Stimulated activated naive B cell treated with anti-CD40 and anti-IgM and Interleukin-4, amounts not matched to agents 10 μg/mL and 1 μg/mL and 100 μg/mL, for 72 hours (primary cell): Measurements from ENCODE around the gene CYB5RL.

Experiments
- ATAC-seq, 2 donors: fragments of 150-1000 bp; cut with Tn5 transposase; replicated peaks; 2 replicates each; pipeline ENCODE4 v1.10.0; 2021; ENCODE audit warnings: moderate library complexity in 1 of 2
- DNase-seq: peaks from one replicate; pipeline ENCODE4 v3.0.0; 2021
- H3K27ac Mint-ChIP-seq: one replicate; pipeline ENCODE4 v1.8.0; 2022; ENCODE audit warnings: mild to moderate bottlenecking, mixed read lengths
- H3K27me3 Mint-ChIP-seq, 2 donors: one replicate each; pipeline ENCODE4 v1.8.0; 2022; ENCODE audit warnings: mixed read lengths in 2 of 2
- H3K36me3 Mint-ChIP-seq, 2 donors: one replicate each; pipeline ENCODE4 v1.8.0; 2022; ENCODE audit warnings: mixed read lengths in 2 of 2, mild to moderate bottlenecking in 1 of 2
- H3K4me1 Mint-ChIP-seq, 2 donors: one replicate each; pipeline ENCODE4 v1.8.0; 2022; ENCODE audit warnings: mixed read lengths in 2 of 2, mild to moderate bottlenecking in 1 of 2
- H3K4me3 Mint-ChIP-seq, 2 donors: one replicate each; pipeline ENCODE4 v1.8.0; 2022; ENCODE audit warnings: mild to moderate bottlenecking in 2 of 2, mixed read lengths in 2 of 2, moderate library complexity in 1 of 2
- H3K9me3 Mint-ChIP-seq, 2 donors: one replicate each; pipeline ENCODE4 v1.8.0; 2022; ENCODE audit warnings: mixed read lengths in 2 of 2, mild to moderate bottlenecking in 1 of 2

CYB5RL gene, protein sequence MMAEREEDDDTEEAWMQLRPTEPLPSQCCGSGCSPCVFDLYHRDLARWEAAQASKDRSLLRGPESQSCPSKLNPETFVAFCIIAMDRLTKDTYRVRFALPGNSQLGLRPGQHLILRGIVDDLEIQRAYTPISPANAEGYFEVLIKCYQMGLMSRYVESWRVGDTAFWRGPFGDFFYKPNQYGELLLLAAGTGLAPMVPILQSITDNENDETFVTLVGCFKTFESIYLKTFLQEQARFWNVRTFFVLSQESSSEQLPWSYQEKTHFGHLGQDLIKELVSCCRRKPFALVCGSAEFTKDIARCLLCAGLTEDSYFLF

DNA sequence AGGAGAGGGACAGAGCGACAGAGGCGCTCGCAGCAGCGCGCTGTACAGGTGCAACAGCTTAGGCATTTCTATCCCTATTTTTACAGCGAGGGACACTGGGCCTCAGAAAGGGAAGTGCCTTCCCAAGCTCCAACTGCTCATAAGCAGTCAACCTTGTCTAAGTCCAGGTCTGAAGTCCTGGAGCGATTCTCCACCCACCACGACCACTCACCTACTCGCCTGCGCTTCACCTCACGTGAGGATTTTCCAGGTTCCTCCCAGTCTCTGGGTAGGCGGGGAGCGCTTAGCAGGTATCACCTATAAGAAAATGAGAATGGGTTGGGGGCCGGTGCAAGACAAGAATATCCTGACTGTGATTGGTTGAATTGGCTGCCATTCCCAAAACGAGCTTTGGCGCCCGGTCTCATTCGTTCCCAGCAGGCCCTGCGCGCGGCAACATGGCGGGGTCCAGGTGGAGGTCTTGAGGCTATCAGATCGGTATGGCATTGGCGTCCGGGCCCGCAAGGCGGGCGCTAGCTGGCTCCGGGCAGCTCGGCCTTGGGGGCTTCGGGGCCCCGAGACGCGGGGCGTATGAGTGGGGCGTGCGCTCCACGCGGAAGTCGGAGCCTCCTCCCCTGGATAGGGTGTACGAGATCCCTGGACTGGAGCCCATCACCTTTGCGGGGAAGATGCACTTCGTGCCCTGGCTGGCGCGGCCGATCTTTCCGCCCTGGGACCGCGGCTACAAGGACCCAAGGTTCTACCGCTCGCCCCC lies at the start of gene CYB5RL, which contains the start of gene MRPL37:
Gene CYB5RL, minus strand, starts transcription at position 266 of the 754 bp plus-strand sequence. CDS start 4,414 bp downstream, outside the sequence.
Gene MRPL37, plus strand, starts transcription at position 403 of the 754 bp plus-strand sequence. Its CDS starts 77 bp downstream, at position 480.
- Mint-ChIP-seq H3K36me3 (peaks cover 9 to 18% of the 10 kb centered on the region in 2 donors), H3K27me3 (no peaks in the 10 kb centered on the region), H3K27ac (peak within 1 kb of the TSS; percentile 87), H3K4me1 (peaks cover 20 to 40% of the 10 kb centered on the region in 2 donors), H3K4me3 (peak within 1 kb of the TSS; percentile 95 to 97), H3K9me3 (no peaks in the 10 kb centered on the region)
- ATAC-seq (peak; percentile 98), DNase-seq (peak; percentile 91)

DNA sequence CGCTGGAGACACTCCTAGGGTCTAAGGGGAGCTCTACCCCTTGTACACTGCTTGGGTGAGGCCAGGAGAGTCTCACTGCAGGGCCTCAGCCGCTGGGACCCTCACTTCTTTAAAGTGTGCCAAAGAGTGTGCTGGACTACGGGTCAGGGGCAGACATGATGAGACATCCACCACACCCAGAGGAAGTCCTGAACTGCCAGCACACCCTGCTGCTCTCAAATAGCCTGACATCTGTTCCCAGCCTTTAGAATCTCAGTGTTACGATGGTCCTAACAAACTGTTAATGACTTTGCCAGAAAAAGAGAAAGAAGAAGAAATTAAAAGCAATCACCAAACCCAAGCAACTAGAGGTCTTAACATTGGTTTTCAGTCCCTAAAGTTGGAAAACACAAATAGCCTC lies 49.1 kb upstream of the CYB5RL start:
- no peak for DNase-seq
- Mint-ChIP-seq H3K4me3 (no peak overlapping the region), H3K36me3 (peaks cover 0 to 3% of the 10 kb centered on the region in 2 donors), H3K27me3 (no peaks in the 10 kb centered on the region), H3K9me3 (no peaks in the 10 kb centered on the region), H3K4me1 (no peaks in the 10 kb centered on the region), H3K27ac (no peak overlapping the region)
- no peak for ATAC-seq

DNA sequence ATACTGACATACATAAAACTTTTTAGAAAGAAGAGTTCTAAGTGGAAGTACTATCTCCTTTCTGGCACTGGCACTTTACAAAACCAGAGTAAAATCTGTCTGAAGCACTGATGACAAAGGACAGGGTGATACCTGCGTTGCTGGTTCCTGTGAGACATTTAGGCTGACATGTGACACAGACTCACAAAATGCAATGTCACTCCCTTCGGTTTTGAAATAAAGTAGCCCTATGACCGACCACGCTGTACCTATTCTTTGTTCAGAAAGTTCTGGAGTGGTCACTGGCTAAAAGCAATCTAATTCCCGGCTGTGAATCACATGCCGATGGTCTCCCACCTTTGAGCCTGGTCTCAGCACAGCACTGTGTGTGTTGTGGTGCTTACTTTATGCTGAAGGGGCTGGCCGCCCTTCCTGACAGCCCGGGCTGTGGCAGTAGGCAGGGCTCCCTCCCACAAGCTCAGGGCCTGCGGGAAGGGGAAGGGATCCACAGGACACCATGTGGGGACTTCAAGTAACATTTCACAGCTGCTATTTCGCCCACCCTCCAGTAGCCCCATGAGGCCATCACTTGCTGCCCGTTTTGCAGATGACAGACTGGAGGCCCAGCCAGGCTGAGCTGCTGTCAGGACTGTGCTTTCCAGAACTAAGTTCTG lies 48.2 kb upstream of the CYB5RL start:
- Mint-ChIP-seq H3K4me3 (no peak overlapping the region), H3K27ac (no peak overlapping the region), H3K9me3 (no peaks in the 10 kb centered on the region), H3K36me3 (peaks cover 1 to 5% of the 10 kb centered on the region in 2 donors), H3K27me3 (no peaks in the 10 kb centered on the region), H3K4me1 (no peaks in the 10 kb centered on the region)
- no peak for DNase-seq
- ATAC-seq = no peak

DNA sequence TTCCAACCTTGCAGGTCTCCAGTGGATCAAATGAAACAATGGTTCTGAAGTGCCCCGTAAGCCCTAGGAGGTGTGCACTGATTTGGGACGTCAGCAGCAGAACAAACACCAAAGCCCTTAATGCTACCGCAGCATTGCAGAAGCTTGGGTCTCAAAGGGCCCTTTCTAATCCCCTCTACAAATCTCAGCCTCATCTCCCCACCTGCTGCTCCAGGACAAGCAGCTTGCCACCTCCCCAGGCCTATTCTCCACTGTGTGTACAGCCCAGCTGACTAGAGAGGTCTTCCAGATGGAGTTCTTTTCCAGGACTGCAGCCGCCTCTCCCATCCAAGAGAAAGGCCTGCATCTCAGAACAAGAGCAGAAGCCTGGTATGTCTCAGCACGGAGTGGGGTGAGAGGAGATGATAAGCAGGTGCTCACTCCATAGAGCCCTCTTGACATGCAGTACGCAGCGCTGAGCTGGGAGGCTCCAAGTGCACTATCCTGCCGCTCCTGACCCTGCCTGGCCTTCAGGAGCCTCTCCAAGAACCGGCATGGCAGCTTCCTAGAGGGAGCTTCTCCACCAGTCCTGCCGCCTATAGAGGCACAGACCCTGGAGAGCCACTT lies 46.4 kb upstream of the CYB5RL start:
- ATAC-seq = no peak
- Mint-ChIP-seq H3K9me3 (no peaks in the 10 kb centered on the region), H3K4me1 (no peaks in the 10 kb centered on the region), H3K4me3 (no peak overlapping the region), H3K36me3 (peaks cover 3 to 6% of the 10 kb centered on the region in 2 donors), H3K27ac (no peak overlapping the region), H3K27me3 (no peaks in the 10 kb centered on the region)
- DNase-seq = no peak

DNA sequence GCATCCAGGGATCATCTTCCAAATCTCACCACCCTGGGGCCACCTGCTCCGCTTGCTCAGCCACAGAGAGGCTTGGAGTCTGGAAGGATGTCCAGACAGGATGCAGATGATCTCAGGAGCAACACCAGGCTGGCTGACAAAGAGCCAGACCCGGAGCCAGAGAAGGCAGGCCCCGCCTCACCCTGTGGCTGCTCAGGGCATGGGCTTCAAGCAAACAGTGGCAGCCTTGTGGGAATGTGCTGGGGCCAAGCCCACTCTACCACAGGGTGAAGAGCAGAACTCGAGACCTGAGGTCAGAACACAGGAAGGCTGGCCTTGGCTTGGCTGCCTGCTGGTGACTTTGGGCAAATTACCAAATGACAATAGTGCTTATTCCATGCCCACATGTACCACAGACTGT lies 45.7 kb upstream of the CYB5RL start:
- H3K4me3 Mint-ChIP-seq = no peak overlapping the region
- no peak for DNase-seq
- no peaks in the 10 kb centered on the region for H3K4me1 Mint-ChIP-seq
- H3K36me3 Mint-ChIP-seq = peaks cover 3 to 6% of the 10 kb centered on the region in 2 donors
- no peak overlapping the region for H3K27ac Mint-ChIP-seq
- no peak for ATAC-seq
- H3K27me3 Mint-ChIP-seq = no peaks in the 10 kb centered on the region
- no peaks in the 10 kb centered on the region for H3K9me3 Mint-ChIP-seq

DNA sequence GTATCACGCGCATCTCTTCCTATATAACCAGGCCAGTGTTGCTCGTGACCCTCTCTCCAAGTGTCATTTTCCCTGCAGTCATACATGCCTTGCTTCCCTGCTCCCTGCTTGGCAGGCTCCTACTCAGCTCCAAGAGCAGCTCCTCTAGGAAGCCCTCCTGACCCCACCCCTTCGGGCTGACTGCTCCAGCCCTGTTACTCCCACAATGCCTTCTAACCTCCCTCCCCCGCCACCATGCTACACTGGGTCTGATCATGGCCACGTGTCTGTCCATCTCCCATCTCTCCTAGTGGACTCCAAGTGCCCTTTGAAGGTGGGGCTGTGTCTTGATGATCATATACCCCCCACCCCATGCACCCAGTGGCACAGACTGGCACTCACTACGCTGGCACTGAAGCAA lies 44.8 kb upstream of the CYB5RL start:
- ATAC-seq = no peak
- no peaks in the 10 kb centered on the region for H3K27me3 Mint-ChIP-seq
- no peak overlapping the region for H3K27ac Mint-ChIP-seq
- H3K4me3 Mint-ChIP-seq = no peak overlapping the region
- no peak for DNase-seq
- H3K9me3 Mint-ChIP-seq = no peaks in the 10 kb centered on the region
- H3K4me1 Mint-ChIP-seq = no peaks in the 10 kb centered on the region
- peaks cover 3% of the 10 kb centered on the region in 2 donors for H3K36me3 Mint-ChIP-seq

DNA sequence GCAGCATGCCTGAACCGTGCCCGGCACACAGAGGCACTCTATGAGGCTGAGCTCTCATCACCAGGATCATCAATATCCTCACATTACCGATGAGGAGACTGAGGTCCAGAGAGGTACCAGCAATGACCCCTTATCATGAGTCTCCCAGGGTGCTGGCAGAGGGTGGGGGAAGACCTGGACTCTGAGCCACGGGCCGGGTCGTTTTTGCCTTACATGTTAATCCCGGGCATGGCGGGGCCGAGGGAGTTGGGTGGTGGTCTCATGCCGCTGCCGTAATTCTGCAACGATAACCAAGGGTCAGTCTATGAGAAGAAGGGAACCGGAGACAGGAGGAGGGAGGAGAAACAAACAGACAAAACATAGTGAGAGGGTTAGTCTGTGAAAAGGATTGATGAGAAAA lies 43.2 kb upstream of the CYB5RL start:
- Mint-ChIP-seq H3K4me3 (no peak overlapping the region), H3K27me3 (no peaks in the 10 kb centered on the region), H3K4me1 (no peaks in the 10 kb centered on the region), H3K9me3 (no peaks in the 10 kb centered on the region), H3K27ac (no peak overlapping the region), H3K36me3 (peaks cover 3 to 8% of the 10 kb centered on the region in 2 donors)
- DNase-seq (no peak), ATAC-seq (no peak)

DNA sequence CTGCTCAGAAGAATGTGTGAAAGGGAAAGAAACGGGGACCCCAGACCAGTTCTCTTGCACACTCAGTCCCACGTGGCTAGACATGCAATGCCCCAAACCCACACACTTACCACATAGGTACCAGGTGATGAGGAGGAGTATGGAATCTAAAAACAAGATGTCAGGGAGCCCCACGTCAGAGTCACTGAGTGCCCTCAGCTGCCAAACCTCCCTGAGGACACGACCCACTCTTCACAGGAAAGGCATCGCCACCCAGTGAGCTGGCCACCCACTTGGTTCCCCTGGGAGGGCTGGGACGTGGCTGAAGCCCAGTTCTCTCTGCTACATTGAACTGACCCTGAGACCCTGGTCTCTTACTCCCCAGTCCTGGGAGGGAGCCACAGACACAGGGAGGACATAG lies 41.5 kb upstream of the CYB5RL start:
- H3K27ac Mint-ChIP-seq = peak overlapping the region; percentile 56
- H3K9me3 Mint-ChIP-seq = no peaks in the 10 kb centered on the region
- H3K36me3 Mint-ChIP-seq = peaks cover 3 to 20% of the 10 kb centered on the region in 2 donors
- ATAC-seq = no peak
- H3K4me3 Mint-ChIP-seq = no peak overlapping the region
- H3K4me1 Mint-ChIP-seq = no peaks in the 10 kb centered on the region
- no peaks in the 10 kb centered on the region for H3K27me3 Mint-ChIP-seq
- DNase-seq = no peak

DNA sequence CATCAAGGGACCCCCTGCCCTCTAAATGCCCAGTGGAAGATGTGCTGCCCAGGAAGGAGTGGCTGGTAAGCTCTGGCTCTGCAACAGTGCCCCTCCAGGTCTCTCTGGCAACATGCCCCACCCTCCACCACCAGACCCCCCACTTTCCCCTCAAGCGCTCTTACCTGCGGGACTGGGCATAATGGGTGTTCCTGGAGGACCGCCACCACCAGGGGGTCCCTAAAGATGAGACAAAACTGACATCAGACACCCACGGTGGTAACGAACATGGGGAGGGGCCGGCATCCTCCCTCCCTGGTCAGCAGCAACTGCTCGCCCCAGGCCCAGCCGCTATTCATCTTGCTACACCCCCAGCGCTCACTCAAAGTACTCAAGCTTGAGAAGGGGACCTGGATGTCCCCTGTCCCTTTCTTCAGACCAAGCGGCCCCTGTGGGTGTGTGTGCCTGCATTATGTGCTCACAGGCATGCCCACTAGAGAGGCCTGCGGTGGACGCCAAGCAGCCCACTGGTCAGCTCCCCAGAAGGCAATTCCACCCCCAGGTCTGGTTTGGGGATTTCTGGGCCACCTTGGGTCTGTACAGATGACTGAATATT lies 41.0 kb upstream of the CYB5RL start:
- ATAC-seq = no peak
- Mint-ChIP-seq H3K27me3 (no peaks in the 10 kb centered on the region), H3K4me3 (no peak overlapping the region), H3K4me1 (no peaks in the 10 kb centered on the region), H3K9me3 (no peaks in the 10 kb centered on the region), H3K36me3 (peaks cover 3 to 21% of the 10 kb centered on the region in 2 donors), H3K27ac (peak overlapping the region; percentile 56)
- no peak for DNase-seq

DNA sequence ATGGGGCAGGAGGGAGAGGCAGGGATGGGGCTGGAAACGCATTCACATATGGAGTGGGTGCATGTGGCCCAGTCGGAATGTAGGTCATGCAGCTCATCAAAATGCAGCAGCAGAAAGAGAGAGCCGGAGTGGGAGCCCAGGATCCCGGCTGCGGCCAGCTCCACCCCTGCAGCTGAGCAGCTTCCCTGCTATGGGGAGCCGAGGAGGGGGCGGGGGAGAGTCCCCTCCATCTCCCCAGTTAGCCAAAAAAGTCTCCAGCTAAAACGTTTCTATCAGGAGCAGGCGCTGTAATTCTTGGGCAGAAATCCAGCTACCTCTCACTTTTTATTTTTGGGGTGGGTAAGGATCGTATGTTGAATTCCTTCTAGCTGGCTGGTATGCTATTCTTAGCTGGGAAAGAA lies 39.8 kb upstream of the CYB5RL start:
- H3K27ac Mint-ChIP-seq = no peak overlapping the region
- DNase-seq (no peak), ATAC-seq (no peak)
- no peaks in the 10 kb centered on the region for H3K9me3 Mint-ChIP-seq
- no peak overlapping the region for H3K4me3 Mint-ChIP-seq
- H3K4me1 Mint-ChIP-seq = peaks cover 0 to 3% of the 10 kb centered on the region in 2 donors
- H3K36me3 Mint-ChIP-seq = peaks cover 3 to 21% of the 10 kb centered on the region in 2 donors
- no peaks in the 10 kb centered on the region for H3K27me3 Mint-ChIP-seq

DNA sequence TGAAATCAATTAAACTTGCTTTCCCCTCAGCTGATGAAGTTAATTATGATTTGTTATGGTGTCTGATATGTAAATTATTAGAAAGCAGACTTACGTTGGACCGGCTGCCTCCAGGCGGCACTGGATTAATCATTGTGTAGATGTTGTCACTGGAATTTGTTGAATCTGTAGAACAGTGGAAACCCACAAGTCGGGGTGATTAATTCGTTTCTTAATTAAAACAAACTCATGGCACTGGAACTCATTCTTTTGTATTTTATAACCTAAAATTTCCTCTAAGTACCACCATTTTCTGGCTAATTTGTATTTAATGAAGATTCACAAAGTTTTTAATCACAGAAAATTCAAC lies 39.2 kb upstream of the CYB5RL start:
- Mint-ChIP-seq H3K4me3 (no peak overlapping the region), H3K4me1 (peaks cover 0 to 3% of the 10 kb centered on the region in 2 donors), H3K27ac (no peak overlapping the region), H3K27me3 (no peaks in the 10 kb centered on the region), H3K36me3 (peaks cover 3 to 21% of the 10 kb centered on the region in 2 donors), H3K9me3 (no peaks in the 10 kb centered on the region)
- ATAC-seq (no peak), DNase-seq (no peak)

DNA sequence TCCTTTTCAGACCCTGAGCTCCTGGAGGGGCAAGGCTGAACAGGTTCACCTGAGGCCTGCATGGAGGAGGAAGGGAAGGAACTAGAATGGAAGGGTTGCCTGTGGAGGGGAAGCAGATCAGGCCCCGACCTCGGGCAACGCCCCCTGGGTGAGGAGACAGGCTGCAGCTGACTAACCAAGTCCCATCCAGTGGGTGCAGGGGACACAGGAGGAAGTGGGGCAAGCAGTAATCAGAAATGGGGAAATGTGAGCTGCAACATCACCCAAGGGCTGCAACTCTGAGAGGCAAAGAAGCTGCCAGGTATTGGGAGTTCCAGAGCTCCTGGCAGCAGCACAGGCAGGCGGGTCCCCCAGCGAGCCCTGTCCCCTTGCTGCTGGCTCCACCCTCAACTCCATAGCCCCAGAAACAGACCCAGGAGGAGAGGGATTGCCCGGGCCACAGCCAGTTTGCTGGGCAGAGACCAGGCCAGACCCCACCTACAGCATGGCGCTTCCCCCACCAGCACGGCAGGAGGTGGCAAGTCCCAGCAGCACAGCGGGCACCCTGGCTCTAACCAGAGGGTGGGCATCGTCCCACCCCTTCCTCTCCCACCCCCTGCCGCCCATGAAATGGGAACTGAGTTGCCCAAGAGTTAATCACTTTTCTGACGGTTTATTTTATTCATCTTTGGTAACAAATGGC lies 38.7 kb upstream of the CYB5RL start:
- ATAC-seq (no peak), DNase-seq (no peak)
- H3K4me1 Mint-ChIP-seq = peaks cover 0 to 3% of the 10 kb centered on the region in 2 donors
- H3K27ac Mint-ChIP-seq = no peak overlapping the region
- no peaks in the 10 kb centered on the region for H3K27me3 Mint-ChIP-seq
- H3K9me3 Mint-ChIP-seq = no peaks in the 10 kb centered on the region
- peaks cover 3 to 21% of the 10 kb centered on the region in 2 donors for H3K36me3 Mint-ChIP-seq
- no peak overlapping the region for H3K4me3 Mint-ChIP-seq

DNA sequence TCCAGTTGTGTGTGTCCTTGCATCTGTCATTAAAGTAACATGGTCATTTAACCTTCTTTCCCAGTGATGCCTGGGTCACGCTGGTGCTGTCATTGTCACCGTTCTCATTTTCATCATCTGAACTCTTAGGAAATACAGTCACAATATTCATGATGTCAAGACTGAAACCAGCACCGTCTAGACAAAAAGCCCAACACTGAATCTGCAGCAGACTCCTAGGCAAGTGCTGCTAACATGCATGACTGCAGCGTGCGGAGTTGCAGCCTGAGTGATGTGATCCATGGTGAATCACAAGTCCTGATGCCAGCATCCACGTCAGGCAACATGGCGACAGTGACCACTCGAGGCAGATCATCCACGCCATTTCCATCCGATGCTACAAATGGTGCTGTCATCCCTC lies 37.8 kb upstream of the CYB5RL start:
- no peaks in the 10 kb centered on the region for H3K9me3 Mint-ChIP-seq
- H3K4me3 Mint-ChIP-seq = no peak overlapping the region
- peaks cover 0 to 3% of the 10 kb centered on the region in 2 donors for H3K4me1 Mint-ChIP-seq
- peaks cover 0 to 18% of the 10 kb centered on the region in 2 donors for H3K36me3 Mint-ChIP-seq
- H3K27ac Mint-ChIP-seq = no peak overlapping the region
- no peak for ATAC-seq
- no peak for DNase-seq
- no peaks in the 10 kb centered on the region for H3K27me3 Mint-ChIP-seq
